GM19240 (cell line): ENCODE data around the gene PNMT.

Experiments
- DNase-seq: peaks from one replicate; pipeline ENCODE4 v3.0.0; 2011; ENCODE audit warnings: low spot score; ENCODE audit not compliant: insufficient read length

Gene PNMT

GRCh38 chr17:39669897-39670735 is 1.9 kb downstream of the PNMT start:
- no peak for DNase-seq

DNA sequence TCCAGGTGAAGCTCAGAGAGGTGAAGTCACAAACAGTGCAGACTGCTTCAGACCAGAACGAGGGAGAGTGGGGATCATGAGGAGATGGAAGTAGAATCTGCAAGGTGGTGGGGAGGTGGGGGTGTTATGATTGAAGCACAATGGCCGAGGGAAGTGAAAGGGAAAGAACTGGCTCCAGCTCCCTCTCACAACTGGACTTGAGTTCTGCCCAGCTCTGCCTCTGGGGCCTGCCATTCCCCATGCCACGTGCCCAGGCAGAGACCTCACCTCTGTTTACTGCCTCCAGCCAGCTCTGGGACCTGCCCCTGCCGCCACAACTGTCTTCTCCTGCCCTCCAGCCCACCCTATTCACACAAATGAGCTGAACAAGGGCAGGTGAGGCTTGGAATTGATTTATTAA is 2.5 kb downstream of the PNMT start:
- no peak for DNase-seq

DNA sequence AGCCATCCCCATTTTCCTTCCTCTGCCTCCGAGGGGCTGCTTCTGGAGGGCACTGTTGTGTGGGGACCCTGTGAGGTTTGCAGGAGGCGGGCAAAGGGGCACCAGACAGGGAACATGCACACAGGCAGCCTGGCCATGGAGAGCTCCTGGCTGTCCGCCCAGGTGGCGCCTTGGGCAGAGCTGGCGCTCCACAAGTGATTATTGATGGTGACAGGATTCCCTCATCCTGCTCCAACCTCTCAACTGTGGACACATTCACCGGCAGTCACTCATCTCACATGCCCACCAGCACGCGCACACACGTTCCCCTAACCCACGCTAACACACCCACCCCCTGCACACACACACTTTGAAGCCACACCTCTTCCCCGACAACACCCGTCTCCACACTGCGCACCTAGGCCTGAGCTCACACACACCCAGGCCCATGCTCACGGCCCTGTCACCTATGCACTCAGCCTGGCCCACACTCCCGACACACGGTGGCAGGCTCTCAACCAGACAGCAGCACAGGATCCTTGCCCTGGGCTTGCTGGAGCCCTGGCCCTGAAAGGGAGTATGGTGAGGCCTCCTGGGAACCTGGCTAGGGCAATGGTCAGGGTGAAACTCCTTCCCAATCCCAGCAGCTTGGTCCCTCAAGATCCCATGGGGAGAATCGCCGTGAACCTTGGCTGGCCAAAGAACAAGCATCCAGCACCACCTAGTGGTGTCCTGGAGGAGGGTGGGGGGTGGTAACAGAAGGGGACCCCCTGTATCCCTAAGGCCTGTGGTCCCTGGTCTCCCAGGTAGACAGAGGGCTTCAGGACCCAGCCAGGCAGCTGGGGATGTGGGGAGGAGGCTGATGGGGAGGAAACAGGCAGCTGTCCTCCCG is 3.6 kb downstream of the PNMT start:
- no peak for DNase-seq

DNA sequence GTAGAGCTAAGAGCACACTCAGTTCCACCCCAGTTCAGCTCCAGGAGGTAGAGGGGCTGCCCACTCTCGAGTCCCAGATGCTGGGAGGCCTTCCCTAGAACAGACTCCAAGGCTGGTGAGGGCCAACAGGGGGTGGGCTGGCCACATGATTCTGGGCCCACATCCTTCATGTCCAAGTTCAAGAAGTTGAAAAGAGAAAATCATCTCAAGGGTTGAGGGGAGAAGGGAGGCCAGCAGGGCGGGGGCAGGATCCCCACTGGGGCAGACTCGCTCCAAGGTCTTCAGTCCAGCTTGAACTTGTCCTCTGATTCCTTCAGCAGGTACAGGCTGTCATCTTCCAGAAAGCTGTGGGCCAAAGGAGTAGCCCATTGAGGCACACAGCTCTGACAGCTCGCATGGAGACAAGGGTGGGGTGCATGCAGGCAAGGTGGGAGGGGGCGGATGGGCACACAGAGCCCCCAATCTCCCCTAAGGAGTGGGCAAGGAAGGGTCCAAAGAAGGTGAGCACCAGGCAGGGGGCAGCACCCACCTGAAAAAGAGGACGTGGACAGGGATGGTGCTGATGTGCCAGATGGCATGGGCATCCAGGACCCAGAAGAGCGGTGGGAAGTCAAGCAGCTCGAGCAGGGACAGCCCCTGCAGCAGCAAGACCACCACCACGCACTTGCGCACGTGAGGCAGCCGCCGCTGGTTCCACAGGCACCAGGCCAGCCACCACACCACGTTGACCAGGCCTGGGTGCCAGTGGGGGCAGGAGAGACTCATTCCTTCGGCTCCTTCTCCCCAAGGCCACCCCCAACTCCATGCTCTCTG is 4.5 kb downstream of the PNMT start:
- no peak for DNase-seq

- DNase-seq = no peak
These were observed 5.3 kb downstream of the PNMT start for GRCh38 chr17:39673335-39674081.

- no peak for DNase-seq
These were observed 5.9 kb downstream of the PNMT start for GRCh38 chr17:39674179-39674578.

DNA sequence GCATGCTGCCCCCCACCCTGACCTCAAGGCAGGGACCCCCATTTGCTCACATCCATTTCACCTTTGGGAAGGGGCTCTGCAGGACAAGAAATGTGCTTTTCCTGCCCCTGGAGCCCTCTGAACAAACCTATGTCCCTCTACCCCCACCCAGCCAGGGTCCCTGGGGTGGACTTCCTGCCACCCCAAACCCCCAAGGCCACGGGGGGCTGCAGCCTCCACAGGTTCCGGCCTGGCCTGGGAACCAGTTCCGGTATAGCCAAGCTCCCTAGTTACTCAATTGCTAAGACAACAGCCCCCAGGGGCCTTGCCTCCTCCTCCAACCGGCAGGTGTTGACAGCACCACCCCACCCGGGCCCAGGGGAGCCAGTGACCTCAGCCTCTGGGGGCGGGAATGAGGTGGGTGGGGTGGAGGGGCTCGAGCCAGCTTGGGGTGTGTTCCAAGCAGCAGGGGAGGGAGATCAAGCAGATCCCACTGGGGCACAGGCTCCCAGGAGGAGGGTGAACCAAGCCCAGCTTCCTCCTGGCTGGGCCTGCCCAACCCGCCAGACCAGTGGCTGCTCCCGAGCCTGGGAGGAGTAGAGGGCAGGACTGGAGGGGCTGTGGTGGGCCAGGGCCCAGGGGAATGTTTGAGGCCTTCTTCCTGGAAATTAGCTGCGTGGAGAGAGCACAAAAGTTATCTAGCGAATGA is 6.6 kb downstream of the PNMT start:
- DNase-seq = no peak

- no peak for DNase-seq
These were observed 7.3 kb downstream of the PNMT start for GRCh38 chr17:39675390-39676082.

GRCh38 chr17:39676198-39676819 is 8.1 kb downstream of the PNMT start:
- no peak for DNase-seq

DNA sequence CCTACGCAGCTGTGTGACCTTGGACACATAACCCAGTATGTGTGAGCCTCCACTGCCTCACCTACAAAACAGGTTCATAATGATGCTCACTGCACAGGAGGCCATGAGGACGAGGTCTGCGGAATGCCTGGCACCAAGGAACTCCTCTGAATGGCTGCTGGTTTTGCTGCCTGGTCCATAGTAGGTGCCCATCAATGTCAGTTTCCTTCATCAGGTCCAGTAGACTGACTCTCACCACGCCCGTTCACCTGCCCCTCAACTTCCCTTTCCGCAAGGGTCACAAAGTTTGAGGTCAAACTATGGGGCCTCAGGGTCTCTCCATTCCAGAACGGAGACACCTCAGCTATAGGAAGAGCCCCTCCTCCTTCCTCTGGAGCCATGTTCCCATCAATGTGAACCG is 8.8 kb downstream of the PNMT start:
- DNase-seq = no peak

DNA sequence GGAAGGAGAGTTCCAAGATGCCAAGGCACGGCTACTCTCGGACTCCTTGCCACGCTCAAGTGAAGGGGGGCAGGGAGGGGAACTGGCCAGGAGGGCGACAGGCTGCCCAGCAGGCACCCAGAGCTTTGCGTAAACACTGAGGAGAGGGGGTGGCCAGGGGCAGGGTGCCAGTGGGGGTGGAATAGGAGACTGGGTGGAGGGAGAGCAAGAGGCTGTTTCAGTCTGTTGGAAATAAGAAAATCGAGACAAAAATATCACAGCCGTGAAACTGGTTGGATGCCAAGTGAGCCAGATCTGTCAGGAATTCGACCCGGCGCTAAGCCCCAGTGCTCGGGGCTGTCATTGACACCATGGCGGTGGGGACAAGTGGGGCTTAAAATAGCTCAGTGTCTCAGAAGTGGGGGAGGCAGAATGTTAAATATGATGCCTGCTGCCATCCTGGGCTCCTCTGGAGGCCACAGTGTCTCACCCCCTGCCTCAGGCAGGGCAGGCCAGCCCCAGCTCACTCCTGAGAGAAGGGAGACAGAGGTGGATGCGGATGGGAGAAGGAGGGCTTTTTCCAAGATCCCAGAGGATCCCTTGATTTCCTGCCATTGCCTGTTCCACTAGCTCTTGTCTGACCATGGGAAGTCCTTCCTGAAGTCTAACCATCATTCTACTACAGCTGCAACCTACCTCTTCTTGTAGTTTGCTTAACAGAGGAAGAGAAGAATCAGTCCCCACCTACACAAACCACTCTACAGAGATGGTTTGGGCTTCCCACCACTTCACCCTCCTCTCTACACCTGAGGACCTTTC is 9.5 kb downstream of the PNMT start:
- DNase-seq = no peak

GRCh38 chr17:39678340-39679116 is 10.3 kb downstream of the PNMT start:
- DNase-seq = no peak

GRCh38 chr17:39679521-39680192 is 11.4 kb downstream of the PNMT start:
- DNase-seq = no peak

- no peak for DNase-seq
These were observed 15.2 kb downstream of the PNMT start for GRCh38 chr17:39683295-39683939.

DNA sequence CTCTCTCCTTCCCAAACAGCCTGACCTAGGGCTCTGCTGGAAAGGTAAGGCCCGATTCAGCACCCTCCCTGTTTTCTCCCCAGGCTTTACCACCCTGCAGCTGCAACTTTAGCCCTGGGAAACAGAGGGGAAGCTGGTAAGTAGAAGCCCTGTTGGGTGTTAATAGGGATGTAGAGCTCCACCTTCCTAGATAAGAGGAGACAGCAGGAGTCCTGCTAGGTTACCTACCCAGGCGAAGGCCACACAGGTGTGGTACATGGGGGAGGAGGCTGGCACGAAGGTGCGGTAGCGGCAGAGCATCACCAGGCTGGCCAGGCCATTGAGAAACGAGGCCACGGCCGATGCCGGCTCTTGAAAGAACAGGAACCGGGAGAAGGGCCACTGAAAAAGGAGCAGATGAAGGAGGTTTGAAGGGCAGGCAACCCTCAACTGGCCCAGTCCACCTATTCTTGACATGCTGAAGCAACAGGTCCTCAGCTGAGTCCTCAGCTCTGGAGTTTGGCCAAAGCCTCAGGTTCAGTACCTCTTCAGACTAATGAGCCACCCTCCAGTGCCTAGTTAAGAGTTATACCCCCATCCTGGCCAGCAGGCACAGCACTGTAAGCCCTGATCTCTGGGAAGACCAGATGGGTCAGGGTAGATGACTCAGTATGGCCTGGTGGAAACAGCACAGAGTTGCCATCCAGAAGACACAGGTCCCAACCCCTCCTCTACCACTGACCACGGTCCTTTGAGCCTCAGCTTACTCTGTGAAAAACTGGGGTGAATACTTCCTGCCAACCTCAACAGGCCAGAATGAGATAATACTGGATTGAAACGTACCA is 16.3 kb downstream of the PNMT start:
- DNase-seq = no peak

DNA sequence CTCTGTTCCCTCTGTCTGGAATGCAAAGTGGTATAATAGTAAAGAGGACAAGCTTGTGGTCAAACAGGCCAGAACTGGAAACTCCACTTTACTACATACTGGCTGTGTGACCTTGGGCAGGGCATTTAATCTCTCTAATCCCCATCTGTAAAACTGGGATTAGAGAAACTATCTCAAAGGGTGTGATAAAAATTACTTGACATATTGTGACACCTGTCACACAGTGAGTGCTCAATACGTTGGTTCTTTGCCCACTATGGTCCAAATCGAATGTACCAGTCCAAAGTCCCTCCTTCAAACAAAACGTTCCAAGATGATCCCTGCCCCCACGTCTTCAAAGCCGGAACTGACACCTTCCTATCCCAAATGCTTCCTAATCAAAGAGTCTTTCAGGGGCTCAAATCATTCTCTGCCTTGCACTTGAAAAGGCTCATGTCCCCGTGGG is 18.9 kb downstream of the PNMT start:
- DNase-seq = no peak
